HepG2 (cell line): Measurements from ENCODE around the gene STMN3. TPM values are rescaled to one million over a fixed set of nuclear protein-coding genes. Genes with fewer than 3 reads are reported as not detected.

Source experiments
- ARNT ChIP-seq: fragments of 450-650 bp; IDR thresholded peaks from 2 replicates; pipeline ENCODE4 v1.6.1; 2017
- E2F1 ChIP-seq: sonication (generic); formaldehyde crosslinking; IDR thresholded peaks from 2 replicates; pipeline ENCODE4 v1.5.0; 2020; ENCODE audit warnings: missing genetic modification reagents
- E2F5 ChIP-seq: sonication (generic); formaldehyde crosslinking; conservative IDR thresholded peaks from 2 replicates; pipeline ENCODE4 v1.4.0; 2020; ENCODE audit warnings: missing genetic modification reagents
- FOXA1 ChIP-seq, 2 experiments: fragments of 450-650 bp in 1 of 2; sonication (generic) in 1 of 2; formaldehyde crosslinking in 1 of 2; IDR thresholded peaks; 2 replicates each; pipeline versions ENCODE4 v1.4.0 to v1.6.1; 2016 to 2020; ENCODE audit warnings: missing genetic modification reagents in 1 of 2
- MEIS1 ChIP-seq: sonication (generic); formaldehyde crosslinking; IDR thresholded peaks from 2 replicates; pipeline ENCODE4 v1.9.0; 2021; ENCODE audit warnings: mild to moderate bottlenecking, missing genetic modification reagents, moderate library complexity, borderline replicate concordance
- MIER3 ChIP-seq: IDR thresholded peaks from 2 replicates; pipeline ENCODE4 v1.6.1; 2016; ENCODE audit warnings: missing compliant biosample characterization, borderline replicate concordance
- MTERF4 ChIP-seq: sonication (generic); formaldehyde crosslinking; IDR thresholded peaks from 2 replicates; pipeline ENCODE4 v1.8.0; 2023; ENCODE audit warnings: mild to moderate bottlenecking, missing genetic modification reagents
- MTF2 ChIP-seq: sonication (generic); formaldehyde crosslinking; IDR thresholded peaks from 2 replicates; pipeline ENCODE4 v1.5.0; 2020; ENCODE audit warnings: missing genetic modification reagents, borderline replicate concordance
- PAF1 ChIP-seq: IDR thresholded peaks from 2 replicates; pipeline ENCODE4 v1.6.1; 2016; ENCODE audit warnings: missing genetic modification reagents, missing compliant biosample characterization
- SNAPC4 ChIP-seq: sonication (generic); formaldehyde crosslinking; IDR thresholded peaks from 2 replicates; pipeline ENCODE4 v1.4.0; 2020; ENCODE audit warnings: mild to moderate bottlenecking, missing genetic modification reagents
- TIGD3 ChIP-seq: sonication (generic); formaldehyde crosslinking; IDR thresholded peaks from 2 replicates; pipeline ENCODE4 v1.5.1; 2020; ENCODE audit warnings: mild to moderate bottlenecking, missing genetic modification reagents, borderline replicate concordance
- TRIM22 ChIP-seq: fragments of 450-650 bp; IDR thresholded peaks from 2 replicates; pipeline ENCODE4 v1.6.1; 2017
- ZFP62 ChIP-seq: sonication (generic); formaldehyde crosslinking; IDR thresholded peaks from 2 replicates; pipeline ENCODE4 v1.4.0; 2020; ENCODE audit warnings: missing genetic modification reagents
- ZNF33A ChIP-seq: sonication (generic); formaldehyde crosslinking; IDR thresholded peaks from 2 replicates; pipeline ENCODE4 v1.5.1; 2020; ENCODE audit warnings: missing genetic modification reagents, mild to moderate bottlenecking, moderate library complexity, borderline replicate concordance
- ZNF660 ChIP-seq: sonication (generic); formaldehyde crosslinking; IDR thresholded peaks from 2 replicates; pipeline ENCODE4 v1.5.1; 2020; ENCODE audit warnings: mild to moderate bottlenecking, low read depth, missing genetic modification reagents, borderline replicate concordance
- ZNF790 ChIP-seq: sonication (generic); formaldehyde crosslinking; IDR thresholded peaks from 2 replicates; pipeline ENCODE4 v1.8.0; 2022; ENCODE audit warnings: missing genetic modification reagents, mild to moderate bottlenecking, borderline replicate concordance
- ZSCAN29 ChIP-seq: sonication (generic); formaldehyde crosslinking; conservative IDR thresholded peaks from 2 replicates; pipeline ENCODE4 v1.4.0; 2020; ENCODE audit warnings: mild to moderate bottlenecking, missing genetic modification reagents
- polyA plus RNA-seq, 8 experiments: library from polyadenylated mRNA; depleted of rRNA in 3 of 8; stranded (reverse) in 7 of 8; unstranded in 1 of 8; fragments of >200 nt; fragmentation: Illumina TruSeq in 4 of 8; extraction: Trizol in 4 of 8; gene quantifications; 2 replicates each; pipeline versions ENCODE4 v1.2.1 to v1.2.3, GENCODE V29; 2011 to 2016; ENCODE audit warnings: low read depth in 4 of 8, missing spikeins in 1 of 8, mixed read lengths in 1 of 8; ENCODE audit not compliant: insufficient read depth in 1 of 8
- total RNA-seq, 5 experiments: library from RNA; depleted of rRNA; stranded (reverse); fragments of >200 nt; fragmentation: Illumina TruSeq; extraction: Trizol; gene quantifications; 2 replicates each; pipeline ENCODE4 v1.2.3, GENCODE V29; 2016; ENCODE audit warnings: low read depth in 1 of 5

Gene STMN3
- total and polyA plus RNA-seq, 2 of the 13 experiments (the other 11 are each of a cell fraction or from before 2014, with no cell fraction given), result 21.0 to 48.3 TPM

- TF ChIP-seq MTERF4 (CRISPR knock-in tag) (peak; percentile 94; the same call in 1 of the 2 replicates), TIGD3 (CRISPR knock-in tag) (peak; percentile 43; the same call in 1 of the 2 replicates), MIER3 (0 out of 2 replicates have a peak, but pooled peaks have one; percentile 82), ZNF33A (CRISPR knock-in tag) (no peak), MEIS1 (CRISPR knock-in tag) (peak; percentile 94), ZNF660 (CRISPR knock-in tag) (0 out of 2 replicates have a peak, but pooled peaks have one; percentile 85), ZNF790 (CRISPR knock-in tag) (peak; percentile 62; the same call in 1 of the 2 replicates), FOXA1 (IDR thresholded peaks at IDR 0.05) (no peak), FOXA1 (CRISPR knock-in tag; IDR thresholded peaks at IDR 0.05) (peak; percentile 23; the same call in 1 of the 2 replicates), TRIM22 (no peak), ZFP62 (CRISPR knock-in tag) (peak; percentile 62; the same call in 1 of the 2 replicates), ZSCAN29 (CRISPR knock-in tag) (no peak; the same call in 1 of the 2 replicates), ARNT (no peak), SNAPC4 (CRISPR knock-in tag) (no peak), PAF1 (CRISPR knock-in tag) (peak; percentile 68; the same call in 1 of the 2 replicates), E2F5 (CRISPR knock-in tag) (peak; percentile 17), MTF2 (no peak; the same call in 1 of the 2 replicates), E2F1 (peak; percentile 54; the same call in 1 of the 2 replicates)
Measured at GRCh38 chr20:63627129-63627750, 26.0 kb downstream of the STMN3 start (continued).
